PFSK-1 (cell line): ENCODE measurements around the gene ZNF536.

Experiments used
- POLR2AphosphoS5 ChIP-seq: IDR thresholded peaks from 2 replicates; pipeline ENCODE4 v1.6.1; 2012; ENCODE audit warnings: low read depth, mild to moderate bottlenecking, control low read depth, low read length, moderate library complexity
- SIN3A ChIP-seq: IDR thresholded peaks from 2 replicates; pipeline ENCODE4 v1.6.1; 2012; ENCODE audit warnings: mild to moderate bottlenecking, low read length, moderate library complexity, borderline replicate concordance; ENCODE audit not compliant: insufficient read depth

- no peak for TF ChIP-seq SIN3A
- TF ChIP-seq POLR2AphosphoS5 = no peak
Observed at GRCh38 chr19:30367421-30367820, 4.8 kb upstream of the ZNF536 start.
